ENCODE results near the gene PIGS.
A peak's percentile ranks its signal among the peaks of the same experiment; 100 is the strongest.

Gene PIGS

DNA sequence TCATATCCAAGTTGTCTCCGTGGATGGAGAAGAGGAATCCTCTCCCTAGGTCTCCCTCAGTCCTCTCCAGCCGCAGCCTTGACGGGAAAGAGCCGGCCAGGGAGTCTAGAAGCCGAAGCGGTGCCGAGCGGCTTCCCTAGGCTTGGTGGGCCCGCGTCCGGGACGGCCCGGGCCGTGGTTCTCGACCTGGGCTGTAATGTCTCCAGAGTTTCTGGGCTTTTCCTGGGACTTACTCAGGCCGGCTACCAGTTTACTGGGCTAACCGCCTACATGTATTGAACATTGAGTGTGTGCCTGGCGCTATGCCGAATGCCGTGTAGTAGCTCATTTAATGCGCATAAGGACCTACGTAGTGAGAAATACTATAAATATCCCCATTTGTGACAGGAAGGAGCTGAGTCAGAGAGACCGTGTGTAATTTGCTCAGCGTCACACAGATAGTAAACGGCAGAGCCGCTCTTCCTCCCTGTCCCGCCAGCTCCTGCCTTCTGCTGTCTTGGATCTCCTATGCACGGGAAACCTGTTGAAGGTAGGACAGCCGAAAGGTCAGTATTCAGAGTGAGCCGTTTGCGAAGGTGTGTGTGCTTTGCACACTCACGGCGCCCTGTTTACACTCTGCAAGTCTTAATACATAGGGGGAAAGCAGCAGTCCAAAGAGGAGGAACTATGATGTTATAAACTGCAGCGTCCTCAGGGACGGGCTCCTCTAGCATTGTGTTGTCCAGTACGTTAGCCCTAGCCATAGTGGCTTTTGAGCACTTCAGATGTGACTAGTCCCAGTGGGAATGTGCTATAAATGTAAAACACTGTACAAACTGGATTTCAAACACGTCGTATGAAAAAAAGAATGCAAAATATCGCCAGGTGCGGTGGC is 28.2 kb upstream of the PIGS start:
- Histone ChIP-seq H3K79me2 (ENCODE audit: control insufficient read depth, insufficient read depth, low read length, unreplicated experiment) (peaks cover 16% of the 10 kb centered on the region), H2AFZ (ENCODE audit: low read length, unreplicated experiment) (peak overlapping the region; percentile 69), H3K27ac (ENCODE audit: low read depth, low read length) (peak overlapping the region; percentile 91), H3K4me3 (ENCODE audit: low read depth, low read length) (peak overlapping the region; percentile 95), H3K4me1 (ENCODE audit: control insufficient read depth, insufficient read depth, low read length, unreplicated experiment) (peaks cover 7% of the 10 kb centered on the region), H3K36me3 (ENCODE audit: insufficient read depth, low read length) (no peaks in the 10 kb centered on the region), H3K27me3 (ENCODE audit: insufficient read depth, low read length) (no peaks in the 10 kb centered on the region)

DNA sequence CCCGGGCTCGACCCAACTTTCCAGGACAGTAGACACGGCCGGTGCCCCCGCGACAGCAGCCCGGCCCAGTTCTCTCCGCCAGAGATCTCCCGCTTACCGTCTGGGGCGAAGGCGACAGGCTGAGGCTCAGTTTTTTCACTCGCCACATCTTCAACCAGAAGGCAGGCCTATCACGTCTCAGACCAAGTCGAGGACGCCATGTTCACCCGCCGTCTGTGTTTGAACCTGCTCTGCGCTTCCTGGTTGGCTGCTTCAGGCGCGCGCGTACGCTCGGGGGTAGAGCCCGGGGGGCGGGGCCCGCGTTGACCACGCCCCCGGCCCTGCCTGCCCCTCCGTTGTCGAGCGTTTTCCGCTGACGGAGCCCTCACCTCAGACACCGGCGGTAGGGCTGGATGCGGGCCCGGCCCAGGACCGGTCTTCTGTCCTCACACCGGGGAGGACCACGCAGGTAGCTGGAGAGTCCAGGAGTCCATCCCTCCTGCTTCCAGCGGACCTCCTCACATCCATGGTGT is 27.5 kb upstream of the PIGS start, which contains the start of gene SPAG5:
Gene SPAG5 (minus strand): TSS at position 227 of the 512 bp plus-strand sequence. CDS start 79 bp downstream, at position 148.
- peaks cover 16% of the 10 kb centered on the region for H3K79me2 ChIP-seq (ENCODE audit: control insufficient read depth, insufficient read depth, low read length, unreplicated experiment)
- H3K27ac ChIP-seq (ENCODE audit: low read depth, low read length): peak within 1 kb of the TSS; percentile 91
- peak within 1 kb of the TSS; percentile 95 for H3K4me3 ChIP-seq (ENCODE audit: low read depth, low read length)
- peak within 1 kb of the TSS; percentile 94 for H2AFZ ChIP-seq (ENCODE audit: low read length, unreplicated experiment)
- no peaks in the 10 kb centered on the region for H3K27me3 ChIP-seq (ENCODE audit: insufficient read depth, low read length)
- H3K36me3 ChIP-seq (ENCODE audit: insufficient read depth, low read length): no peaks in the 10 kb centered on the region
- H3K4me1 ChIP-seq (ENCODE audit: control insufficient read depth, insufficient read depth, low read length, unreplicated experiment): peaks cover 7% of the 10 kb centered on the region

DNA sequence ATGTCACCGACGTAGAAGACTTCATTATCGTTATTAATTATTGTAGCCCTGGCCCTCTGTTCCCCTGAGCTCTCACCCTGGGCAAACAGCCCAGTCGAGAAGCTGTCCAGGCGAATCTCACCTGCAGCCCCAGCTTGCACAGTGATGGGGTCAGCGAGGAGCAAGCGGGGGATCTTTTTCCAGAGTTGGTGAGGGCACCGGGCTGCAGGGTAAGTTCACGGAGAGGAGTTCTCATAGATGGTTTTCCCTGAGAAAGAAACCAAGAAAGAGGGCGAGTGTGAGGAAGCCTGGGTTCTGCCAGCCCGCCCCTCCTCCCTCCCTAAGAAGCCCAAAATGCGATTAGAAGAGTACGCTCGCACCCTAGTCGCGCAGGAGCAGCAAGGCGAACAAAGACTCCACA is 27.1 kb upstream of the PIGS start:
- H3K27me3 ChIP-seq (ENCODE audit: insufficient read depth, low read length): no peaks in the 10 kb centered on the region
- peak overlapping the region; percentile 94 for H2AFZ ChIP-seq (ENCODE audit: low read length, unreplicated experiment)
- no peaks in the 10 kb centered on the region for H3K36me3 ChIP-seq (ENCODE audit: insufficient read depth, low read length)
- H3K4me1 ChIP-seq (ENCODE audit: control insufficient read depth, insufficient read depth, low read length, unreplicated experiment): peaks cover 7% of the 10 kb centered on the region
- peak overlapping the region; percentile 91 for H3K27ac ChIP-seq (ENCODE audit: low read depth, low read length)
- H3K79me2 ChIP-seq (ENCODE audit: control insufficient read depth, insufficient read depth, low read length, unreplicated experiment): peaks cover 16% of the 10 kb centered on the region
- H3K4me3 ChIP-seq (ENCODE audit: low read depth, low read length): peak overlapping the region; percentile 95

DNA sequence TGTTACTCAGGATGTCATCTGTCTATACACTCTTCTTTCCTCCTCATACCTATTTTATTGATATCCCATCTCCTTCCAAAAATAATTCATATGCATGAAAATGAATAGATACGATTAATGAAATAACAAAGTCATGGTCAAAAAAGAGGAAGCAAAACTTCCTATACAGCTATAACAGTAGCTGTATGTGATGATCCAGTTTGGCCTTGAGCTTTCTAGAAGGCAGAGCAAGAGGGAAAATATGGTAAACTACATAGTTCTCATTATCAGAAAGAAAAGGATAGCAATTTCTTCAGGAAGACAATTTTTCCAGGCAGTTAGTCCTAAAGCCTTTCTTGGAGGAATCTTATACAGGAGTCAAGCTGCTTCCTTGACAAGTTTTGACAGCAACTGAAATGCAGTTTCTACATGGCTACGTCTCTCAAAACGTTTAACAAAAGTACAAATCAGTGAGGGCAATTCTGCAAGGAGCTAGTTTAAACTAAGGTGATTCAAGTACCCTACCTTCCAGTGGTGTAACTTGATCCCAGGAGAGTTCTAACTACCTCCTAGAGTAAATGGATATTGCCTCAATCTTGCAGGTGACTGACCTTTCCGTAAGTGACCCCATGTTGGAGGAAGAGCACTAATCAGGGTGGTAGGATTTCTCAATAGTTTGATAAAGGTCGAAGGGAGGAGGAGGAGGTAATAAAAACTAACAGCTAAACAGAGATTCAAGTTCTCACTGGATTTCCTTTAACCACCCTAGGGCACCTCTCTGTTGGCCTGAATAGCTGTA is 26.5 kb upstream of the PIGS start:
- Histone ChIP-seq H3K36me3 (ENCODE audit: insufficient read depth, low read length) (peaks cover 6% of the 10 kb centered on the region; the same call in 1 of the 2 replicates), H2AFZ (ENCODE audit: low read length, unreplicated experiment) (peak overlapping the region; percentile 94), H3K79me2 (ENCODE audit: control insufficient read depth, insufficient read depth, low read length, unreplicated experiment) (peaks cover 16% of the 10 kb centered on the region), H3K4me3 (ENCODE audit: low read depth, low read length) (peak overlapping the region; percentile 95), H3K4me1 (ENCODE audit: control insufficient read depth, insufficient read depth, low read length, unreplicated experiment) (peaks cover 7% of the 10 kb centered on the region), H3K27ac (ENCODE audit: low read depth, low read length) (no peak overlapping the region), H3K27me3 (ENCODE audit: insufficient read depth, low read length) (no peaks in the 10 kb centered on the region)

DNA sequence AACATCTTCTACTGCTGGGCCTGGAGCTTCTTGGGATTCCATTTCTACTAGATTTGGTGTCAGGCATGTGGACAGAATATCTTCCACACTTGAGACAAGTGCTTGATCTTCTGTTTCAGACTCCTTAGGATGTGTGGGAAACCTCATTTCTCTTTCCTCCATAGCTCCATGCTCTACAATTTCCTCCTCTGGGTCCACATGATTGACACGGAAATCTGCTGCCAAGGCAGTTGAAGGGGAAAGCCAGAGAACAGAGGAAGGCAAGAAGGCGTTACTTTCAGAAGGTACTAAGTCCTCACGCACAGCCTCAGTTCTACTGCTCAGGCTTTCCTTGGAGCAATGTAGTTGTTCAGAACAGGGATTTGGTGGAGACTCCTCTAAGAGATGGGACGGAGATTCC is 20.9 kb upstream of the PIGS start:
- Histone ChIP-seq H3K79me2 (ENCODE audit: control insufficient read depth, insufficient read depth, low read length, unreplicated experiment) (peaks cover 4% of the 10 kb centered on the region), H3K4me3 (ENCODE audit: low read depth, low read length) (no peak overlapping the region), H3K36me3 (ENCODE audit: insufficient read depth, low read length) (peaks cover 21% of the 10 kb centered on the region), H3K27ac (ENCODE audit: low read depth, low read length) (no peak overlapping the region), H3K27me3 (ENCODE audit: insufficient read depth, low read length) (no peaks in the 10 kb centered on the region), H2AFZ (ENCODE audit: low read length, unreplicated experiment) (no peak overlapping the region), H3K4me1 (ENCODE audit: control insufficient read depth, insufficient read depth, low read length, unreplicated experiment) (no peaks in the 10 kb centered on the region)

DNA sequence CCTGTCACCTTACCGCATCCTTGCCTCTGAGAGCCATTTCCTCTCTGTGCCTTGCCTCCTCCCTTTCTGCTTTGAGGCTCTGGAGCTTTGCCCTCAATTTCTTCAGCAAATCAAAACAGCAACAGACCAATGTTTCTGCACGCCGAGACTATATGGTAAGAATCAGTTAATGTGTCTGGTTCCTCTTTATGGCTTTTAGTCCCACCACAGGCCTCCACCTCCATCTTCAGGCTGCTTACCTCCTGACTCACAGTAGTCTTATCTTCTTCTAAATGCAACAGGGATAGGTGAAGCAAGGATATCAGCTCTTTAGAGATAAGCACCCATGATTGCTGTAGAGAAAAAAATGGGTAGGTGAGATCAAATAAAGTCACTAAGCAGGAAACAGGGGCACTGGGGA is 14.5 kb upstream of the PIGS start:
- no peak overlapping the region for H3K27ac ChIP-seq (ENCODE audit: low read depth, low read length)

DNA sequence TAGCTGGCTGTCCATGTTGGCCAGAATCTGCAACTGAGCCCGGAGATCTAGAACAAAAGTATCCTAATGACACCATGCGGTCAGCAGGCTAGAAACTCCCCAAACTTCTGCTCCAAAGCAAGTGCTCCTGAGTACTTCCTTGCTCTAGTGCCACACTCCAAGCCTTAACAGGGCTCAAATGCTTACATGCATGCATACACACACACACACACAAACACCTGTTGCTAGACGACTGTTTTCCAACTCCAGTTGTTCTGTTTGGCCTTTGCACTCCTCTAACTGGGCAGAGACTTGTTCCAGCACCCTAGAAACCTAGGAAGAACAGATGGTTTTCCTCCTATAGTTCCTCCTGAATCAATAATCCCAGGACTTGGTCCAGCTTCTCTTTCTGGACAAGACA is 13.1 kb upstream of the PIGS start:
- no peaks in the 10 kb centered on the region for H3K79me2 ChIP-seq (ENCODE audit: control insufficient read depth, insufficient read depth, low read length, unreplicated experiment)
- peaks cover 31% of the 10 kb centered on the region for H3K36me3 ChIP-seq (ENCODE audit: insufficient read depth, low read length)
- no peak overlapping the region for H3K27ac ChIP-seq (ENCODE audit: low read depth, low read length)
- H2AFZ ChIP-seq (ENCODE audit: low read length, unreplicated experiment): no peak overlapping the region
- no peak overlapping the region for H3K4me3 ChIP-seq (ENCODE audit: low read depth, low read length)
- no peaks in the 10 kb centered on the region for H3K4me1 ChIP-seq (ENCODE audit: control insufficient read depth, insufficient read depth, low read length, unreplicated experiment)
- no peaks in the 10 kb centered on the region for H3K27me3 ChIP-seq (ENCODE audit: insufficient read depth, low read length)

More for the DNA sequence above, 14.5 kb upstream of the PIGS start:
- Histone ChIP-seq H3K36me3 (ENCODE audit: insufficient read depth, low read length) (peaks cover 28% of the 10 kb centered on the region), H3K4me1 (ENCODE audit: control insufficient read depth, insufficient read depth, low read length, unreplicated experiment) (no peaks in the 10 kb centered on the region), H3K27me3 (ENCODE audit: insufficient read depth, low read length) (no peaks in the 10 kb centered on the region), H3K79me2 (ENCODE audit: control insufficient read depth, insufficient read depth, low read length, unreplicated experiment) (no peaks in the 10 kb centered on the region), H3K4me3 (ENCODE audit: low read depth, low read length) (no peak overlapping the region), H2AFZ (ENCODE audit: low read length, unreplicated experiment) (no peak overlapping the region)

DNA sequence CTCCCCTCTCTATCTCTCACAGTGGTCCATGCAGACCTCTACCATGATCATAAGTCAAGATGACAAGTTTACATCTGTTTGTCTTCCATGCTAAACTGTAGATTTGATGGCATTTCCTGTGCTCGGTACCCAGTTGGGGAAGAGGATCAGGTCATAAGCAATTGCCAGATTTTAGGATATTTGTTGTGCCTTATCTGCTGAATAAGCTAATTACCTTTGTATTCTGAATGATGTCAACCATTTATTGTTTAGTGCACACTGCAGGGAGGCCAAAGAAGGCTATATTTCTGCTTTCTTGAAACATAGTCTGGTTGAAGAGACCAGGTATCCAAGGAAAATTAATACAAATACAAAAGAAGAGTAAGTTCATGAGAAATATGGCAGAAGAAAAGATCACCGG is 11.2 kb upstream of the PIGS start:
- H2AFZ ChIP-seq (ENCODE audit: low read length, unreplicated experiment): no peak overlapping the region
- no peak overlapping the region for H3K4me3 ChIP-seq (ENCODE audit: low read depth, low read length)
- peaks cover 35% of the 10 kb centered on the region for H3K36me3 ChIP-seq (ENCODE audit: insufficient read depth, low read length)
- H3K79me2 ChIP-seq (ENCODE audit: control insufficient read depth, insufficient read depth, low read length, unreplicated experiment): no peaks in the 10 kb centered on the region
- no peaks in the 10 kb centered on the region for H3K4me1 ChIP-seq (ENCODE audit: control insufficient read depth, insufficient read depth, low read length, unreplicated experiment)
- no peaks in the 10 kb centered on the region for H3K27me3 ChIP-seq (ENCODE audit: insufficient read depth, low read length)
- H3K27ac ChIP-seq (ENCODE audit: low read depth, low read length): no peak overlapping the region

DNA sequence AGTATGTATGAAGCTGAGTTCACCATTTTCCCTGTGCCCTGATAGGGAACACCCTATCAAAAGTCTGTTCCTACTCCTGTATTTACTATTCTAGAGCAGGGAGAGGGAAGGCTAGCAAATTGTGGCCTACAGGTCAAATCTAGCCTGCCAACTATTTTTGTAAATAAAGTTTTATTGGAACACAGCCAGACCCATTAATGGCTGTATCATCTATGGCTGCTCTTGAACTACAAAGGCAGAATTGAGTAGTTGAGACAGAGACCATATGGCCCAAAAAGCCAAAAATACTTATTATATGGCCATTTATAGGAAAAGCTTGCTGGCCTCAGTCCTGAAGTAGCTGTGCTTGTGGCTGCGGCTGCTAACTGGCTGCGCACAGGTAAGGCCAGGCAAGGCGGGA is 9.6 kb upstream of the PIGS start:
- no peaks in the 10 kb centered on the region for H3K79me2 ChIP-seq (ENCODE audit: control insufficient read depth, insufficient read depth, low read length, unreplicated experiment)
- no peaks in the 10 kb centered on the region for H3K27me3 ChIP-seq (ENCODE audit: insufficient read depth, low read length)
- H3K4me3 ChIP-seq (ENCODE audit: low read depth, low read length): no peak overlapping the region
- no peak overlapping the region for H3K27ac ChIP-seq (ENCODE audit: low read depth, low read length)
- no peak overlapping the region for H2AFZ ChIP-seq (ENCODE audit: low read length, unreplicated experiment)
- H3K4me1 ChIP-seq (ENCODE audit: control insufficient read depth, insufficient read depth, low read length, unreplicated experiment): peaks cover 3% of the 10 kb centered on the region
- peaks cover 35% of the 10 kb centered on the region for H3K36me3 ChIP-seq (ENCODE audit: insufficient read depth, low read length)

DNA sequence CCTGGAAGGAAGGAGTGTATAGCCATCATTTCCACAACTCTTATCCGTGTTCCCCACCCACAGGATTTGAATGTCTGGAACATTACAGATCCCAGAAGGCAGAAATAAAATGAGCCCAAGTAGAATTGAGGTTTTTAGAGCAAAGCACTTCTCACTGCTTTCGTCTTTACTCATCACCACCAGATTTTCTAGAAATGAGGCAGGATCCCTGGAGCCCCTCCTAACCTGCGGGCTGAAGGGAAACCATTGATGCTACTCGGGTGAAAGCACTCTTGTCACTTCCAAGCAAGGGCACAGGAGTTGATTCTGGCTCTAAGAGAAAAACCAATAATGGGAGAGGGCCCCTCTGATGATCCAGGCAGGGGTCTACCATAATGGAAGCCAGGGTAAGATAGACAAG is 8.2 kb upstream of the PIGS start:
- Histone ChIP-seq H3K27me3 (ENCODE audit: insufficient read depth, low read length) (no peaks in the 10 kb centered on the region), H3K79me2 (ENCODE audit: control insufficient read depth, insufficient read depth, low read length, unreplicated experiment) (no peaks in the 10 kb centered on the region), H3K4me3 (ENCODE audit: low read depth, low read length) (no peak overlapping the region), H3K4me1 (ENCODE audit: control insufficient read depth, insufficient read depth, low read length, unreplicated experiment) (peaks cover 3% of the 10 kb centered on the region), H3K27ac (ENCODE audit: low read depth, low read length) (no peak overlapping the region), H2AFZ (ENCODE audit: low read length, unreplicated experiment) (no peak overlapping the region), H3K36me3 (ENCODE audit: insufficient read depth, low read length) (peaks cover 31% of the 10 kb centered on the region)

Data from ACC112 (cell line).